ENCODE results near the gene ELOVL6. TPM values are rescaled to one million over a fixed set of nuclear protein-coding genes. Genes with fewer than 3 reads are reported as not detected.
"Not testable (repeated sequence)": the region's sequence is repeated elsewhere in the genome, so short reads cannot be mapped to it uniquely, and the experiment has no call there.

Gene ELOVL6
- total and polyA plus RNA-seq, 4 donors, result 0.25 to 6.5 (median 2.7) TPM

- Histone ChIP-seq H3K4me1 (ENCODE audit: control insufficient read depth in 1 of 2, insufficient read depth in 2 of 2, low read length in 2 of 2) (no peaks in the 10 kb centered on the region), H3K9me3 (ENCODE audit: control insufficient read depth, low read length) (no peaks in the 10 kb centered on the region), H3K27ac (ENCODE audit: low read depth in 1 of 2, low read length in 2 of 2) (no peak overlapping the region), H3K27me3 (ENCODE audit: control insufficient read depth in 1 of 2, insufficient read depth in 2 of 2, low read length in 1 of 2) (peaks cover 0 to 2% of the 10 kb centered on the region in 2 donors), H3K36me3 (ENCODE audit: control insufficient read depth in 1 of 2, insufficient read depth in 2 of 2, low read length in 1 of 2) (no peaks in the 10 kb centered on the region), H3K4me3 (ENCODE audit: low read length in 2 of 2) (no peak overlapping the region)
- ATAC-seq (ENCODE audit: low FRiP score) (no peak), DNase-seq (no peak)
- intact Hi-C loops (cut with DNase I), result no loop called here
- WGBS, 2 donors, result 18 to 42% methylated on average over 4 of the region's 4 CpGs
These were observed 26.4 kb upstream of the ELOVL6 start for GRCh38 chr4:110224812-110225211.

GRCh38 chr4:110224142-110224541, 25.7 kb upstream of the ELOVL6 start:
- 77 to 82% methylated on average over 2 of the region's 2 CpGs for WGBS, 2 donors
- no peak for DNase-seq
- ATAC-seq (ENCODE audit: low FRiP score), result no peak

GRCh38 chr4:110218935-110219334, 20.5 kb upstream of the ELOVL6 start:
- H3K27ac ChIP-seq (ENCODE audit: low read depth in 1 of 2, low read length in 2 of 2); H3K36me3 ChIP-seq (ENCODE audit: control insufficient read depth in 1 of 2, insufficient read depth in 2 of 2, low read length in 1 of 2); ATAC-seq (ENCODE audit: low FRiP score); H3K4me3 ChIP-seq (ENCODE audit: low read length in 2 of 2); DNase-seq; H3K27me3 ChIP-seq (ENCODE audit: control insufficient read depth in 1 of 2, insufficient read depth in 2 of 2, low read length in 1 of 2); H3K9me3 ChIP-seq (ENCODE audit: control insufficient read depth, low read length); intact Hi-C loops (cut with DNase I); H3K4me1 ChIP-seq (ENCODE audit: control insufficient read depth in 1 of 2, insufficient read depth in 2 of 2, low read length in 2 of 2): not testable (repeated sequence)
- 98 to 100% methylated on average over 1 of the region's 1 CpG for WGBS, 2 donors

More at GRCh38 chr4:110224142-110224541, 25.7 kb upstream of the ELOVL6 start:
- Histone ChIP-seq H3K4me1 (ENCODE audit: control insufficient read depth in 1 of 2, insufficient read depth in 2 of 2, low read length in 2 of 2) (no peaks in the 10 kb centered on the region), H3K27me3 (ENCODE audit: control insufficient read depth in 1 of 2, insufficient read depth in 2 of 2, low read length in 1 of 2) (peaks cover 0 to 2% of the 10 kb centered on the region in 2 donors), H3K9me3 (ENCODE audit: control insufficient read depth, low read length) (no peaks in the 10 kb centered on the region), H3K27ac (ENCODE audit: low read depth in 1 of 2, low read length in 2 of 2) (no peak overlapping the region), H3K36me3 (ENCODE audit: control insufficient read depth in 1 of 2, insufficient read depth in 2 of 2, low read length in 1 of 2) (no peaks in the 10 kb centered on the region), H3K4me3 (ENCODE audit: low read length in 2 of 2) (no peak overlapping the region)
- intact Hi-C loops (cut with DNase I), result no loop called here

GRCh38 chr4:110217181-110217580, 18.8 kb upstream of the ELOVL6 start:
- H3K27me3 ChIP-seq (ENCODE audit: control insufficient read depth in 1 of 2, insufficient read depth in 2 of 2, low read length in 1 of 2); H3K36me3 ChIP-seq (ENCODE audit: control insufficient read depth in 1 of 2, insufficient read depth in 2 of 2, low read length in 1 of 2); H3K4me1 ChIP-seq (ENCODE audit: control insufficient read depth in 1 of 2, insufficient read depth in 2 of 2, low read length in 2 of 2); H3K27ac ChIP-seq (ENCODE audit: low read depth in 1 of 2, low read length in 2 of 2); DNase-seq; intact Hi-C loops (cut with DNase I); H3K9me3 ChIP-seq (ENCODE audit: control insufficient read depth, low read length); H3K4me3 ChIP-seq (ENCODE audit: low read length in 2 of 2); ATAC-seq (ENCODE audit: low FRiP score): not testable (repeated sequence)
- WGBS, 2 donors, result 74 to 77% methylated on average over 4 of the region's 4 CpGs

GRCh38 chr4:110216129-110216528, 17.7 kb upstream of the ELOVL6 start:
- no peak for ATAC-seq (ENCODE audit: low FRiP score)
- Histone ChIP-seq H3K4me3 (ENCODE audit: low read length in 2 of 2) (no peak overlapping the region), H3K27ac (ENCODE audit: low read depth in 1 of 2, low read length in 2 of 2) (no peak overlapping the region), H3K36me3 (ENCODE audit: control insufficient read depth in 1 of 2, insufficient read depth in 2 of 2, low read length in 1 of 2) (no peaks in the 10 kb centered on the region), H3K9me3 (ENCODE audit: control insufficient read depth, low read length) (peaks cover 4% of the 10 kb centered on the region), H3K27me3 (ENCODE audit: control insufficient read depth in 1 of 2, insufficient read depth in 2 of 2, low read length in 1 of 2) (no peaks in the 10 kb centered on the region), H3K4me1 (ENCODE audit: control insufficient read depth in 1 of 2, insufficient read depth in 2 of 2, low read length in 2 of 2) (no peaks in the 10 kb centered on the region)
- WGBS, 2 donors, result 70 to 71% methylated on average over 6 of the region's 6 CpGs
- no peak for DNase-seq
- intact Hi-C loops (cut with DNase I), result no loop called here

GRCh38 chr4:110211770-110212061, 13.3 kb upstream of the ELOVL6 start:
- H3K4me3 ChIP-seq (ENCODE audit: low read length in 2 of 2), result no peak overlapping the region
- no peaks in the 10 kb centered on the region for H3K27me3 ChIP-seq (ENCODE audit: control insufficient read depth in 1 of 2, insufficient read depth in 2 of 2, low read length in 1 of 2)
- H3K4me1 ChIP-seq (ENCODE audit: control insufficient read depth in 1 of 2, insufficient read depth in 2 of 2, low read length in 2 of 2), result no peaks in the 10 kb centered on the region
- H3K27ac ChIP-seq (ENCODE audit: low read depth in 1 of 2, low read length in 2 of 2), result no peak overlapping the region
- intact Hi-C loops (cut with DNase I), result loop anchor here (1.0 to 2.0 kb wide), 2 partner anchors 161 kb away; no protein-coding TSS in a partner anchor
- WGBS, 2 donors, result 68 to 71% methylated on average over 2 of the region's 2 CpGs
- no peaks in the 10 kb centered on the region for H3K9me3 ChIP-seq (ENCODE audit: control insufficient read depth, low read length)
- no peak for DNase-seq
- no peaks in the 10 kb centered on the region for H3K36me3 ChIP-seq (ENCODE audit: control insufficient read depth in 1 of 2, insufficient read depth in 2 of 2, low read length in 1 of 2)
- no peak for ATAC-seq (ENCODE audit: low FRiP score)

- H3K27ac ChIP-seq (ENCODE audit: low read depth in 1 of 2, low read length in 2 of 2), result no peak overlapping the region
- WGBS, 2 donors, result 70% methylated on average over 13 of the region's 13 CpGs
- no peaks in the 10 kb centered on the region for H3K36me3 ChIP-seq (ENCODE audit: control insufficient read depth in 1 of 2, insufficient read depth in 2 of 2, low read length in 1 of 2)
- DNase-seq (no peak), ATAC-seq (ENCODE audit: low FRiP score) (no peak)
- no peaks in the 10 kb centered on the region for H3K9me3 ChIP-seq (ENCODE audit: control insufficient read depth, low read length)
- H3K4me3 ChIP-seq (ENCODE audit: low read length in 2 of 2), result no peak overlapping the region
- H3K27me3 ChIP-seq (ENCODE audit: control insufficient read depth in 1 of 2, insufficient read depth in 2 of 2, low read length in 1 of 2), result no peaks in the 10 kb centered on the region
- H3K4me1 ChIP-seq (ENCODE audit: control insufficient read depth in 1 of 2, insufficient read depth in 2 of 2, low read length in 2 of 2), result no peaks in the 10 kb centered on the region
- intact Hi-C loops (cut with DNase I), result loop anchor here (1.0 to 2.0 kb wide), 2 partner anchors 160 to 161 kb away; no protein-coding TSS in a partner anchor
These were observed 12.8 kb upstream of the ELOVL6 start for GRCh38 chr4:110211007-110211769.

- no peak overlapping the region for H3K27ac ChIP-seq (ENCODE audit: low read depth in 1 of 2, low read length in 2 of 2)
- ATAC-seq (ENCODE audit: low FRiP score) (no peak), DNase-seq (no peak)
- no peak overlapping the region for H3K4me3 ChIP-seq (ENCODE audit: low read length in 2 of 2)
- no peaks in the 10 kb centered on the region for H3K9me3 ChIP-seq (ENCODE audit: control insufficient read depth, low read length)
- intact Hi-C loops (cut with DNase I), result no loop called here
- no peaks in the 10 kb centered on the region for H3K36me3 ChIP-seq (ENCODE audit: control insufficient read depth in 1 of 2, insufficient read depth in 2 of 2, low read length in 1 of 2)
- no peaks in the 10 kb centered on the region for H3K4me1 ChIP-seq (ENCODE audit: control insufficient read depth in 1 of 2, insufficient read depth in 2 of 2, low read length in 2 of 2)
- H3K27me3 ChIP-seq (ENCODE audit: control insufficient read depth in 1 of 2, insufficient read depth in 2 of 2, low read length in 1 of 2), result no peaks in the 10 kb centered on the region
- WGBS, 2 donors, result 92 to 94% methylated on average over 5 to 6 of the region's 6 CpGs
These were observed 10.0 kb upstream of the ELOVL6 start for GRCh38 chr4:110208419-110208818.

GRCh38 chr4:110207233-110207632, 8.8 kb upstream of the ELOVL6 start:
- Histone ChIP-seq H3K4me3 (ENCODE audit: low read length in 2 of 2) (no peak overlapping the region), H3K27ac (ENCODE audit: low read depth in 1 of 2, low read length in 2 of 2) (no peak overlapping the region), H3K36me3 (ENCODE audit: control insufficient read depth in 1 of 2, insufficient read depth in 2 of 2, low read length in 1 of 2) (no peaks in the 10 kb centered on the region), H3K4me1 (ENCODE audit: control insufficient read depth in 1 of 2, insufficient read depth in 2 of 2, low read length in 2 of 2) (no peaks in the 10 kb centered on the region), H3K27me3 (ENCODE audit: control insufficient read depth in 1 of 2, insufficient read depth in 2 of 2, low read length in 1 of 2) (no peaks in the 10 kb centered on the region), H3K9me3 (ENCODE audit: control insufficient read depth, low read length) (no peaks in the 10 kb centered on the region)
- intact Hi-C loops (cut with DNase I), result no loop called here
- WGBS, 2 donors, result 83 to 85% methylated on average over 1 of the region's 1 CpG
- ATAC-seq (ENCODE audit: low FRiP score) (no peak), DNase-seq (no peak)

Data from aorta (tissue), 5 donors.